Measurements from ENCODE around the gene RAPGEF4.
"Not testable (repeated sequence)": the region's sequence is repeated elsewhere in the genome, so short reads cannot be mapped to it uniquely, and the experiment has no call there.

The RAPGEF4 gene

DNA sequence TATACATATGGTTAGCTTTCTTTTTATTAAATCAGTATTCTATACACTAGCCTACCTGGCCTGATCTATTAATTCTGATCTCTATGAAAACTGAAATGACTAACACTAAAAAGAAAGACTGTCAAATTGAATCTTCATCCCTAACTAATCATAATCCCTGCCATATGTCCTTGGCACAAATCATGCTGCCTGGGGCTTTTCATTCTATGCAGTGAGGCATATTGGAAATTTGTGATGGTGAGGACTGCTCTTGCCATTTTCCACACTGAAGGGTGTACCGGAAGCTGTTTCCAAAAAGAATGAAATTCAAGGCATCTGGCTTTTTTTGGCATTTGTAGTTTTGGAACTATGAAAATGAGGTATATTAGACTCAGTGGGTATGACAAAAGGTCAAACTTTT, 39.7 kb downstream of the RAPGEF4 start:
- DNase-seq: no peak

DNA sequence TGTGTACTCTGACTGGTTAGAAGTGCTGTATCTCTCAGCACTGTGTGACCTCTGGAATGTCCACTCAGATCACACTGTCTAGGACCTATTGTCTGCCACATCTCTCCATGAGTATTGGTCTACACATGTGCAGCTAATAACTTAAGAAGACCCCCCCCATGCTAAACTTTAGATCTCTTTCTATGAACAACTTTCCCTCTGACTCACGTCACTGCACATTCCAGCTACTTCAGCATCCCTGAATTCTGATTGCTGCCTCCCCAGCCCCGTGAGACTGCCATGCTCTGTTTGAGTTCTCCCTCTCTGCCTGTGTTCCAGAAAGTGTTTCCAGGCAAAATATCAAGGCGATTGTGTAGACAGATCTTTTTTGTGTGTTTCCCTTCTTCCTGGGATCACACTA, 41.8 kb downstream of the RAPGEF4 start:
- no peak for DNase-seq

DNA sequence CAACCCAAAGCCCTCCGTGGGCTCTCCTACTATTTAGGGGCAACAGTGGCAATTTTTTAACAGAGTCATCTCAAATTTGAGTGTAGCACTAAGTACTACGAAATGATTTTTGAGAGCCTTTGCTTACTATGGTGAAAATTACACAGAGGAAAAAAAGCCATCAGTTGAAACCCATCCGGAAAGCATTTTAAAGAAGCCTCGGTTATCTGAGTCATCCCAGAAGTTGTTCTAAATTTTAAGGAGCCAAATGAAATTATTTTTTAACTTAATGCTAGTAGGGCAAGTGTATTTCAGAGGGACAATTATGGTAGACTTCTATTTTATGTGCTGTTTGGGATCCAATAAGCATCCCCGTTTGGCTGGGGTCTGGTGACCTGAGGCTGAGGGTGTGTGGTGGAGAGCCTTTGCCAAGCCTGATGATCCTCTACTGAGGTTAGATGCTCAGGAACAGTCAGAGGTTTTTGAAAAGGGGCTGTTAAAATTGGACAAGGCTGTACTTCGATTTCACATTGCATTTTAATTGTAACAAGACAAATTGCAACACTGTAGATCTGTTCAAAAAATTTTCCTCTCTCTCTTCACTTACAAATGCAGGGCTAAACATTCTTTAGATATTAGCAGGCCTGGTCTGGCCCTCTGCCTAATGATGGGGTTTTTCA, 47.0 kb downstream of the RAPGEF4 start:
- DNase-seq: no peak

DNA sequence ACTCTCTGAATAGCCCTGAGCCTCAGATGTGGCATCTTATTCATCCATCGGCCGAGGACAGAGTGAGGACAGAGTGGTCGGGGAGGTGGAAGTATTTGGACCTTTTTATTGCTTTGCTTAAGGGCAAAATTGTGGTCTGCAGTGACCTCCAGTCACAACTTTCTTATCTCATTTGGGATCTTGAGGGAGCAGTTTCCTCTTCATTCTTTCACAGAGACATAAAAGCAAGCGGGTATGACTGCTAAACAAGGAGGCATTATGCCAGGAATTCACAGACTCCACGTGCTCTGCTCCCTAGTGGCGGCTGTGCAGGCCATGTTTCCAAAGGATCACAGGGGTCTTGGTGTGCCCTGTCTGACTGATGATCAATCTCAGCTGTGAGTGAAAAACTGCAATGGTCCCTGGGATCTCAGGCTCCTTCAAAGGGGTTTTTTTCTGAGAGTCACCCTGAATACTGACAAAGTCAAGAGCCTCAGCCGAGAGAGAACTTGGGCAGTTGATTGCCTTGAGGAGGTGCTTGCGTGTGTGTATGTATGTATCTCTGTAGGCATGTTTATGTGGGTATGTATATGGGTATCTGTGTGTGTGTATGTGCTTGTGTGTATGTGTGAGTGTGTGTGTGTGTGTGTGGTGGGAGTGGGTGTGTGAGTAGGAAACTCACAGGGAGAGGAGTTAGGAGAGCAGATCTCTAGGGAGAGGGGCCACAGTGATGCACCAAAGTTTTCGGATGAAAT, 47.7 kb downstream of the RAPGEF4 start:
- DNase-seq: no peak

DNA sequence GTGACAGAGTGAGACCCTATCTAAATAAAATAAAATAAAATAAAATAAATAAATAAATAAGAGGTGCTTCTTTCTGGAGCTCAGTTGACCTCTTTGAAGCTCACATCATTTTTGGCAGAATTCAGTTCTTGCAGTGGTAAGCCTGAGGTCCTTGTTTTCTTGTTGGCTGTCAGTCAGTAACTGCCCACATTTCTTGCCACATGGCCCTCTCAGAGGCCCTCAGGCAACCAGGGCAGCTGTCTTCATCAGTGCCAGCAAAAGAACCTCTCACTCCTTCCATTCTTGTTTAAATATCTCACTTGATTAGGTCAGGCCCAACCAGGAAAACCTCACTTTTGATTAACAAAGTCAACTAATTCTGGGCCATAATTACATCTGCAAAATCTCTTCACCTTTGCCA, 53.2 kb downstream of the RAPGEF4 start:
- no peak for DNase-seq

DNA sequence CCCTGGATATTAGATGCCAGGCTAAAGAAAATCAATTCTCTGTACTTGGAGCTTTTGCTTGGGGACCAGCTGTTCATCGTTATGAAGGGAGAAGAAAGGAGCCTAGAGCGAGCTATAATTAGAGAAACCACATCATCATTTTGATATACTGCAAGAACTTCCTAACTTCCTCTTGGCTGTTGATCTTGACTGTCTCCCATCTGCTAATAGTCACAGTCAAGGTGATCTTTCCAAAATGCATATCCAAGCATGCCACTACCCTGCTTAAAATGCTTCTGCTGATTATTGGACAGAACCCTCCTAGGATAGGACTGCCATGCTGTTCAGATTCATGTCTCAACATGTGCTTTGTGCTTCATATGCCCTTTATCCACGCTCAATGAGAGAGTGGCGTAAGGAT, 54.8 kb downstream of the RAPGEF4 start:
- no peak for DNase-seq

DNA sequence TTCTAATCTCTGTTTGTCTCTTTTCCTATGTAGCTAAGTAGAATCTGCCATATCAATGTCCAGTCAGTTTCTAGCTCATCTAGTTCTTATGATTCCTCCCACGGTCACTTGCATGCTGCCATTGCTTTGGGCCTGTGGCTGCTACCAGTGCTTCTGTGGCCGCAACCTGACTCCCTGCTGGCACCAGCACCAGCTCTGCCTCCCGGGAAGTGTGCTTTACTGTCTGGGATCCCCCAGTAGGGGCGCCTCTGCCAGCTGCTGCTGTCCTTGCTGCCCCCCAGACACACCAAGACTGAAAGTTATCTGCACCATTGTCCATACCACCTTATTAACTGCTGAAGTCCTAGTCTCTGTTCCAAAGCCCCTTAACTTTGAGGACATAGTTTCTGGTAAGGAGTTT, 56.3 kb downstream of the RAPGEF4 start:
- no peak for DNase-seq

DNA sequence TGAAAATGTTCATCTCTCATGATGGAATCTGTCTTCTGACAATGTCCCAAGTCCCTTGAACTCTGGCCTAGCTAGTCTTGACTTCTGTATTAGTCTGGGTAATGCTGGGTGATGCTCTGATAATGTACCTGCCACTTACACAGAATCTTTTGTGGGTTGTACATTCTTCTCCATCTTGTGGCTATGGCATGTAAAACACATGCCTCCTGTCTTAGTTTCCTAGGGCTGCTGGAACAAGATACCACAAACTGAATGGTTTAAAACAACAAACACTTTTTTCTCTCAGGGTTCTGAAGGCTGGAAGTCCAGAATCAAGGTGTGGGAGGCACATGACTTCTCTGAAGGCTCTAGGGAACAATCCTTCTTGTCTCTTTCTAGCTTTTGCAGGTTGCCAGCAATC, 57.1 kb downstream of the RAPGEF4 start:
- DNase-seq: no peak

DNA sequence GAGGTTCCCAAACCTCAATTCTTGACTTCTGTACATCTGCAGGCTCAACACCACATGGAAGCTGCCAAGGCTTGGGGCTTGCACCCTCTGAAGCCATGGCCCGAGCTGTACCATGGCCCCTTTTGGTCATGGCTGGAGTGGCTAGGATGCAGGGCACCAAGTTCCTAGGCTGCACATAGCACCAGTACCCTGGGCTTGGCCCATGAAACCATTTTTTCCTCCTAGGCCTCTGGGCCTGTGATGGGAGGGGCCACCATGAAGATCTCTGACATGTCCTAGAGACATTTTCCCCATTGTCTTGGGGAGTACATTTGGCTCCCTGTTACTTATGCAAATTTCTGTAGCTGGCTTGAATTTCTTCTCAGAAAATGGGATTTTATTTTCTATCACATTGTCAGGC, 67.7 kb downstream of the RAPGEF4 start:
- DNase-seq: not testable (repeated sequence)

DNA sequence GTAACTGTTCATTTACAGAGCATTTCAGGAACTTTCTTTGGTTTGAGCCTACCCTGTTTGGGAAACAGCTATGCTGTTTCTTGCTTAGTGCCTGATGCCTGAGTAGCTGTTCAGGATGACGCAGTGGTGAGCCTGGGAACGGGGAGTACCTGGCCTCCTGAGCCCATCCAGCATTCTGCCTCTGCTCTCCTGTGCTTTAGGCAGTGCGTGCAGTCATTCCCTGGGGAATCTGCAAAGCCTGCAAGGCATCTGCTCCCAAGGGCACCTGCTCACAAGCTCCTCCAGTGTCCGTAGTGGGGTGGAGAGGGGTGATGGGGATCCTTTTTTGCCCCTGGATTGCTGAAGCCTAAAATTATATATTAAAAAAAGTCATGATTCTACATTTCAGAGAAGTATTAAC, 68.8 kb downstream of the RAPGEF4 start:
- DNase-seq: no peak

DNA sequence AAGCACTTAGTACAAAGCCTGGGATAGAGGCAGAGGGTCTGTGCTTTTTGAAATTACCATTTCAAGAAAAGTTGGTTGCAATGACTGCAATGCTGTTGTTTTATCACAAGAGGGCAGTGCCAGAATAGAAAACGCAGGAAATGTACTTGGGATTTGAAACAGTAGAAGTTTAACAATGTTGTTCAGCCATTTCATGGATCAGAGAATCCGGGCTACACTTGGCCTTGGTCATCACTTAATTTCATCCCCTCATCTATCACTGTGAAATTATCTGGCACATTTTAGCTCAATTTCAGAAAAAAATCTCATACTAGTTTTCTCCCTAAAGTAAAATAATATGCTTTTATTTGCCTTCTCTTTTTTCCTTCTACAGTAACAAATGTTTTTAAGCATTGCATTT, 70.8 kb downstream of the RAPGEF4 start:
- DNase-seq: peak; percentile 54

DNA sequence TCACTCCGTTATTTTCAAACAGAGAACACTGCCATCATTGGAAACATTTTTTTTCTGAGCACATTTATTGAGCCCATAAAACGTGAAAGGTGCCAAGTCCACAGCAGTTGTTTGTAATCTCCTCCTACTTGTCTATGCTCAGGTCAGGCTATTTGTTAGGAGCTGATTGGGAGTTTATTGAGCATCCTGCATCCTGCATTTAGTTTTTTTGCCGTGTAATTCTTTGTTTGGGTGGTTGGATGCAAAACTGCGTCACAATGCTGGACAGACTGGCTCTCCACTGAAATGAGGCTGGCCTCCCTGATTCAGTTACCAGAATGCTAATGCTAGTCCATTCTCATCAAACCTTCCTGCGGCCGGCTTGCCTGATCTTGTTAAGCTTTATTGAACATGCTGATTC, 71.4 kb downstream of the RAPGEF4 start:
- DNase-seq: no peak

DNA sequence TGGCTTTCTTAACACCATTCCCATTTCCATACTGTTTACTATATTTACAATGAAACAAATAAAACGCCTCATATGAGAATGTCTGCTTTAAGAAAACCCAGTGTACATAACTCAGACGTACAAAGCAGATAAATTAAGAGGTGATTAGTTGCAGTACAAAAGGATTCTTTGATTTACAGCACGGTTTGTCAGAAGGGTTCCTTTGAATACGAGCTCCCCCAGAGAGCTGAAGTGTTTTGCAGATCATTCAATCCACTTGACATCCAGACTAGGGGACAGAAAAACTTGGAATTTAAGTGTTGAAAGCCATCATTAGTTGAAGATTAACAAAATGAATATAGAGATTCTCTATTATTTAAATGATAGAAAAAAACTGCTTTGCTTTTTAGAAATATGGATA, 72.5 kb downstream of the RAPGEF4 start:
- no peak for DNase-seq

DNA sequence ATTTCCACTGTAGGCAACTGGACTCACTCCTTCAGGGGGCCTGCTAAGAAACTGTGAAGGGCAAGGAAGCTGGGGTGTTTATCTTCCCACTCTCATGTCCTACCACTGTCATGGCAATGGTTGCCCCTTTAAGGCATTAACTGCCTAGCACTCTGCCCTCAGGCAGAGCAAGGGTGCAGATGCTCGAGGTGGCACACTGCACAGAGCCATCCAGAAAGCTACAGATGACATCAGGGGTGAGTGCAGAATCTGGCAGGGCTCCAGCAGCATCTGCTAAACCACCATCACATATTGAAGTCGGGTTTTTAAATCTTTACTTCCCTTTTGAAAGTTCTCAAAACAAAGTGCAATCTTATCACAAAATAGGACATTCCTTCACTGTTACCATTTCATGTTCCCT, 75.4 kb downstream of the RAPGEF4 start:
- DNase-seq: no peak

DNA sequence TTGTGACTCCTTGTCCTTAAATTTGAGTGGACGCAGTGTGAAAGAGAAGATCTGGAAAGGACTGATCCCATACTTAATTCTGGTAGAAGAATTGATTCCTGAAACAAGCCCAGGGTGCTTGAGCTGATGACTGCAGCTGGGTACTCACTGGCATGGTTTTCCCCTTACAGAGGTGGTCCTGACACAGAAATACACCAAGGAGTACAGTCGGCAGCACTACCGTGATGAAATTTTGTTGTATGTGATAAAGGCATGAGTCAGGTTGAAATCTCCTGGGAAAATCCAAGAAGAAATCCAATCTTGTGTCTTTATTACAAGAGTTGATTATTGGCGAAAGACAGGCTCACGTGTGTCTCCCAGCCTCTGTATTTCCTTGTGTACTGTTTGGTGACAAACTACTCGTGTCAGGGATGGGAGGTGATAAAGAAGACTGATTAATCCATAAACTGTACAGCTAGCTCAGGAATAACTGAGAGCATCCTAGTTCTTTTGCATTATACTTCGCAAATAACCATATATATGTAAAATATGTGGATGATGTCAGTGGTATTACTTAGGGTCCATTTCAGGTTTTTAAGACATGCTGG, 76.6 kb downstream of the RAPGEF4 start:
- DNase-seq: no peak

DNA sequence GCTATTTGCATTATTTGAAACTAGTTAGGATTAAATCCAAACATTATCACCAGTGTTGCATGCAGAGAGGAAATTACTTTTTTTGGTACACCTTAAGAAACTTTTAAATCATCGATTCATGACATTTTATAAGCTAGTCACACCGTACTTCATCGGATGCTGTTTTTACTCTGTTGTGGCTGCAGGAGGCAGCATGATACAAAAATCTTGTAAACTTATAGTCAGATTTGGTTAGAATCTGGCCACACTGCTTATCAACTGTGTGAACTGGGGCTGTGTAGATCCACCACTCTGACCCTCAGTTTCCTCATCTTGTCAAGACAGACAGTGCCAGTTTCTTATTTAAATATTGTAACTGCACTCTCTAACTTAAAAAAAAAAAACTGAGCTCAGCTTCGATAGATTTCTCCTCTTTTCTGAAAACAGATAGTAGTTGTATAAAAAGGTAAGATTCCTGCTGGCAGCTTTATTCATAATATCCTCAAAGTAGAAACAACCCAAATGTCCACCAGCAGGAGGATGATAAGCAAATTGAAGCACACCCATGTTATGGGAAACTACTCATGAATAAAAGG, 77.8 kb downstream of the RAPGEF4 start:
- DNase-seq: no peak

DNA sequence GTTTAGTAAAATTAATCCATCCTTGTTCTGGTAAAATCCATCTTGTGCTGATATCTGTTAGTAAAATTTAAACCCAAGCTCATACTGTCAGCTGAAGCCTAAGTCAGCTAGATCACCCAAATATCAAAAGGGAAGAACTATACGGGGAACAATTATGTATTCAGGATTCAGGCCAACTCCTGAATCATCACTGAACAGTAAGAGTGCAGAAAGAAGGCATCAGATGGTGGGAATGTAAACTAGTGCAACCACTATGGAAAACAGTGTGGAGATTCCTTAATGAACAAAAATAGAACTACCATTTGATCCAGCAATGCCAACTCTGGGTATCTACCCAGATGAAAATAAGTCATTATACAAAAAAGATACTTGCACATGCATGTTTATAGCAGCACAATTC, 81.8 kb downstream of the RAPGEF4 start:
- DNase-seq: no peak

DNA sequence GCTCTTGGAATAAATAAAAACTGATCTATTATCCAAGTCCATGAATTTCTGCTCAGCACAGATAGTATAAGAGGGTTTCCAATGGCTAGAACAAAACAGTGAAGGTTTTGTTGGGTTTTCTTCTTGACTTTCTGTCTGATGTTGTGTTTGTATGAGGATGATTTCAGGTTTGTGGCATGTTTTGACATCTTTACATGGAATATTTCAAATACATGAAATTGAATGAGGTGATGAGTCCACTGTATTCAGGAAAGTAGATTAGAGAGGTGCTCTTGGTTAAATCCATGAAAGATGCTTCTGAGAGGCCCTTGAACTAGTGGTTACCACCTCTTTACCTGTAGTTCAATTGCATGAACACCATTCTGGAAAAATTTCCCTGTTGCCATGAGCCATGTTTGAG, 84.3 kb downstream of the RAPGEF4 start:
- DNase-seq: no peak

DNA sequence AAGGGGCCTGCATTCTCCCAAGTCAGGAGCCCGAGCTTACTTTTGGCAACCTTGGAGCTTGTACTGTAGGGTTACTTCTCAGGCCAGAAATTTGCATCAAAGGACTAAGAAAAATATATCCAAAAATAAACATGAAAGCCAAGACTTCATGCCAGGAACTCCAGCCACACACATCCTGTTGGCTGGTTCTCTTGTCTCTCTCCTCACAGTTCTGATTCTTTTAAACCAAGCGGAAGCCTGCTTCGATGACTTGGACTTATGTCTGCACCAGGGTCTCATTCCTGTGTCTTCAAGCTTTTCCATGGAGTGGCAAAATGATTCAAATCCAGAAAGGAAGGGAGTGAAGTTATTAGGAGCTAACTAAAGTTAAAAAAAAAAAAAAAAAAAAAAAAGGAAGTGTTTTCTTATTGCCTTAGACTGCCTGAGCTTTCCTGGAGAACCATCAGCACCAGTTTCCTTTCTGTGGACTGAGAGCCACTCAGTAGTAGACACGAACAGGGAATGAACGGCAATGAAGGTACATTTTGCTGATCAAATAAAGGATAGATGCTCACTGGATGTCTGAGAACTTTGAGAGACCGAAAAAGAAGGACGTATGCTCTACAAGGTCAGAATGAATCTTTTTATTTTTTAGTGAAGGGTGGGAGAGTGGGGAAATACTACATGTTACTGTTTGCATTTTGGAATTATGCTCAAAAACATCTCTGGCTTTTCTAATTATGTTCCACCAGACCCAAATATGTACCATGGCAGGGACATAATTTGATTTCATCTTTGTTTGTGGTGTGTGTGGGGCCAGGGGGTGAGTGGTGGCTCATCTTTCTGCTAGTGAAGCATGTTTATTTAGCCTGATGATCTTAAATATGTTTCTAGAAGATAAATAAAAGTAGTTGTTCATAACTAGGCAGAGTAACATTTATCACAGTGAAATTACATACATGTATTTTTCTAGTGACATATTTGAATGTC, 86.0 kb downstream of the RAPGEF4 start:
- no peak for DNase-seq

DNA sequence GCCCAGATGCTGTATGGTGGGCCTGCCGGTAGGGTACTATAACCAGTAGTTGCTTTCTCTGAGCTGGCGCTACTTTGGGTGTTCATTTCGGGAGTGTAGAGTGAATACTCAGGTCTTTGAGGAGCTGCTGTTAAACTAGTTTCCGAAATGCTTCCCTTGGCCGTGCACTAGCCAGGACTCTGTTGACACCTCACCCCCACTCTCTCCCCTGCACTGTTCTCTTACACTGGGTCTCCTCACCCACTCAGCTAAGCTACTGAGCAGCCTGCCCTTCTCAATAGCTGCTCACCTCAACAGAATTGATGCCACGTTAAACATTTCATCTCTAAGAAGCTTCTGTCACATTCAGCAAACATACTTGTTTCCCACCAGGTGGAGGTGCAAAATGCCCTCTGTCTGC, 86.9 kb downstream of the RAPGEF4 start:
- no peak for DNase-seq

DNA sequence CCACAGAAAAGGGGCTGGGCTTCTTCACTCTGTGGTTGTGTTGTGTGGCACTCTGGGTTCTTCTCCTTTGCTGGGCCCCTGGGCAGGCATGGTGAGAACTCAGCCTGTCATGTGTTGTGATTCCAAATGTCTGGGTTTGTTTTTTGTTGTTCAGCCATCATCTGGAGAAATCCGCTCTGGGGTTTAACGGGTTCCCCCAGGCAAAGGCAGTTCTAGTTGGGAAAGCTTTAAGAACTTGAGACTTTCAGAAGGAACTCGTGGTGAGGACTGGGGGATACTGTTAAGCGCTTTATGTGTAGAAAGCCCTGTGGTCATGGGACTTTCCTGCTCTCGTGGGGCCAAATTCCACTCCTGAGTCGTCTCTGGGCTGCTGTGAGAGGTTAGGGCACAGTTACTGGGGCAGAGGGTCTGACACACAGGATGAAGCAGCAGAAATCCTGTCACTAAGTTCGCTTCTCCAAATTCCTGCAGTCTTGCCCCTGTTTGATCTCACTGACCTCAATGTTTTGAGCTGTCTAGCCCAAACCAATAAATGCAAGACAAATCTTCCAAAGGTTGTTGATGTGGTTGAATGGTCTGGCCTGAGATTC, 87.7 kb downstream of the RAPGEF4 start:
- DNase-seq: no peak

DNA sequence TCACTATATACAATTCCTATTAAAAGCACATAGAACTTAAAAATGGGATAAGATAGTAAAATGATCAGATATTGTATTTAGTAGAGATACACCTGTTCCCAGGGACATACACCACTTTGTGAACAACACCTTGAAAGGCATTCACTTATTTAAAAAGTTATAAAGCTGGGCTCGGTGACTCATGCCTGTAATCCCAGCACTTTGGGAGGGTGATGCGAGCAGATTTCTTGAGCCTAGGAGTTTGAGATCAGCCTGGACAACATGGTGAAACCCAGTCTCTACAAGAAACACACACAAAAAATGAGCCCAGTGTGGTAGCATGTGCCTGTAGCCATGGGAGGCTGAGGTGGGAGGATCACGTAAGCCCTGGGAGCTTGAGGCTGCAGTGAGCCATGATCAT, 90.9 kb downstream of the RAPGEF4 start:
- DNase-seq: no peak

DNA sequence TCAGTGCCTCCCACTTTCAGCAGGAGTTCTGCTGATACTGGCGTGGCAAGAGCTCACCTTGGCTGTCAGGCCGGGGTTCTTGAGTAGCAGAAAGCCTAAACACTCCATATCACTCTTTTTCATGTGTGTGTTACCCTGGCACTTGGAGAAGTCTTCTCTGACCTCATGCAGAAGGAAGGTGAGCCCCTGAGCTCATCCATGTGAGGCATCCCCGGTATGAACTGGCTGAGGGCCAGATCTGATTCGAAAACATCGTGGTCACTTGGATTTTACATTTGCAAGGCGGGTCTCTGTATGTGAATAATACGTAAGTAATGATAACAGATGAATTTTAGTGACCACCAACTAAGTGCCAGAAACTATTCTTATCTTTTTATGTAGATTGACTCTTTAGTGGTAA, 93.6 kb downstream of the RAPGEF4 start:
- DNase-seq: no peak
